ENCODE data around the gene CIROP. TPM values are rescaled to one million over a fixed set of nuclear protein-coding genes. Genes with fewer than 3 reads are reported as not detected.

Gene CIROP
- total and polyA plus RNA-seq, 11 donors: not detected

- 88 to 92% (median 89%) methylated on average over 13 of the region's 13 CpGs for WGBS, 4 donors
- H3K27ac ChIP-seq: peak overlapping the region in 1 of 12 donors; percentile 64
- no peaks in the 10 kb centered on the region for H3K9me3 ChIP-seq
- DNase-seq (no peak), ATAC-seq (no peak)
- TF ChIP-seq POLR2A (IDR thresholded peaks at IDR 0.05): no peak
- TF ChIP-seq CTCF (IDR thresholded peaks at IDR 0.05): no peak
- H3K36me3 ChIP-seq: peaks cover 0 to 25% (median 5%) of the 10 kb centered on the region in 9 donors
- H3K4me3 ChIP-seq: no peak overlapping the region
- peaks cover 0 to 25% (median 8%) of the 10 kb centered on the region in 12 donors for H3K4me1 ChIP-seq
- no peaks in the 10 kb centered on the region for H3K27me3 ChIP-seq
- intact Hi-C loops (cut with DNase I): loop anchor here in 5 of 10 donors (5.0 to 10.0 kb wide), 5 partner anchors 33 to 250 kb away; partner anchors contain the start of genes CMTM5 (in 1 of the 5), IL25 (in 1 of the 5) and PPP1R3E (in 1 of the 5)
These were observed 19.7 kb upstream of the CIROP start for GRCh38 chr14:23124337-23124954.

GRCh38 chr14:23123419-23123818 is 18.6 kb upstream of the CIROP start:
- WGBS, 4 donors: 26 to 30% (median 27%) methylated on average over 6 to 8 of the region's 8 CpGs
- intact Hi-C loops (cut with DNase I): loop anchor here in 6 of 10 donors (2.0 to 10.0 kb wide), 6 partner anchors 31 to 251 kb away; partner anchors contain the start of genes CMTM5 (in 1 of the 6), IL25 (in 1 of the 6) and PPP1R3E (in 1 of the 6)

GRCh38 chr14:23122086-23122485 is 17.3 kb upstream of the CIROP start:
- Histone ChIP-seq H3K27ac (peak overlapping the region in 5 of 12 donors; percentile 10 to 46 (median 20)), H3K4me3 (no peak overlapping the region), H3K9me3 (no peaks in the 10 kb centered on the region), H3K4me1 (peaks cover 0 to 31% (median 8%) of the 10 kb centered on the region in 12 donors), H3K27me3 (no peaks in the 10 kb centered on the region), H3K36me3 (peaks cover 0 to 3% (median 0%) of the 10 kb centered on the region in 9 donors)
- no peak for ATAC-seq
- intact Hi-C loops (cut with DNase I): loop anchor here in 6 of 10 donors (2.0 to 10.0 kb wide), 6 partner anchors 33 to 253 kb away; partner anchors contain the start of genes CMTM5 (in 1 of the 6), IL25 (in 1 of the 6) and PPP1R3E (in 1 of the 6)
- WGBS, 4 donors: 79 to 94% (median 91%) methylated on average over 6 of the region's 6 CpGs
- DNase-seq: no peak
- TF ChIP-seq POLR2A (IDR thresholded peaks at IDR 0.05): no peak
- no peak for TF ChIP-seq CTCF (IDR thresholded peaks at IDR 0.05)

More at GRCh38 chr14:23123419-23123818, 18.6 kb upstream of the CIROP start:
- no peak for TF ChIP-seq CTCF (IDR thresholded peaks at IDR 0.05)
- no peak for TF ChIP-seq POLR2A (IDR thresholded peaks at IDR 0.05)
- DNase-seq: peak; percentile 64 to 90 (median 88)
- no peaks in the 10 kb centered on the region for H3K9me3 ChIP-seq
- peak; percentile 68 to 82 (median 78) for ATAC-seq
- H3K27me3 ChIP-seq: no peaks in the 10 kb centered on the region
- peaks cover 0 to 16% (median 0%) of the 10 kb centered on the region in 9 donors for H3K36me3 ChIP-seq
- peaks cover 0 to 31% (median 8%) of the 10 kb centered on the region in 12 donors for H3K4me1 ChIP-seq
- H3K27ac ChIP-seq: peak overlapping the region in 3 of 12 donors; percentile 39 to 48 (median 39)
- H3K4me3 ChIP-seq: no peak overlapping the region

- 33 to 42% (median 36%) methylated on average over 4 to 6 of the region's 6 CpGs for WGBS, 4 donors
- intact Hi-C loops (cut with DNase I): loop anchor here in 9 of 10 donors (1.0 to 10.0 kb wide), 11 partner anchors 36 to 253 kb away; partner anchors contain the start of genes SLC7A8 (in 2 of the 9), CMTM5 (in 1 of the 9), IL25 (in 1 of the 9) and PPP1R3E (in 1 of the 9)
- peak overlapping the region in 7 of 12 donors; percentile 10 to 46 (median 15) for H3K27ac ChIP-seq
- peaks cover 0 to 31% (median 8%) of the 10 kb centered on the region in 12 donors for H3K4me1 ChIP-seq
- no peaks in the 10 kb centered on the region for H3K27me3 ChIP-seq
- ATAC-seq (peak; percentile 37 to 66 (median 47)), DNase-seq (peak in 3 of 5 donors; percentile 43 to 69 (median 50))
- no peaks in the 10 kb centered on the region for H3K9me3 ChIP-seq
- no peaks in the 10 kb centered on the region for H3K36me3 ChIP-seq
- no peak for TF ChIP-seq CTCF (IDR thresholded peaks at IDR 0.05)
- H3K4me3 ChIP-seq: no peak overlapping the region
These were observed 16.6 kb upstream of the CIROP start for GRCh38 chr14:23121361-23121771.

All from heart left ventricle (tissue), 16 donors.